ENCODE data around the gene TAS1R1.

DNA sequence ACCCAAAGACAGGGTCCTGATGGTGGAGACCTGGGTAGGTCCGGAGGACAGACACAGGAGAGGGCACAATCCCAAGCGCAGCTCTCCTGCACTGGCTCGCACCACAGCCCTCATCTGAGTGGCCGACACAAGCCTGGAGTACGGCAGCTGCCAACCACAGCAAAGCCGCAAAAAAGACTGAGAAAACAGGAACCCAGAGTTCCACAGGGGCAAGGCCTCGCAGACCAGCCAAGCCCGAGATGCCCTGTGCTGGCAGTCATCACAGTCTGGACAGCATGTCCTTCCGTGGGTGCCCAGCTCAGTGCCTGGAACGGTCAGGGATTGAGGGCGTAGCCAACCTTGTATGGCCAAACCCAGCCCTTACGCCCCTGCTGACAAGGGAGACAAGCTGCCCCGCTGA, 36.1 kb downstream of the TAS1R1 start:
- TF ChIP-seq, protein P1, sequence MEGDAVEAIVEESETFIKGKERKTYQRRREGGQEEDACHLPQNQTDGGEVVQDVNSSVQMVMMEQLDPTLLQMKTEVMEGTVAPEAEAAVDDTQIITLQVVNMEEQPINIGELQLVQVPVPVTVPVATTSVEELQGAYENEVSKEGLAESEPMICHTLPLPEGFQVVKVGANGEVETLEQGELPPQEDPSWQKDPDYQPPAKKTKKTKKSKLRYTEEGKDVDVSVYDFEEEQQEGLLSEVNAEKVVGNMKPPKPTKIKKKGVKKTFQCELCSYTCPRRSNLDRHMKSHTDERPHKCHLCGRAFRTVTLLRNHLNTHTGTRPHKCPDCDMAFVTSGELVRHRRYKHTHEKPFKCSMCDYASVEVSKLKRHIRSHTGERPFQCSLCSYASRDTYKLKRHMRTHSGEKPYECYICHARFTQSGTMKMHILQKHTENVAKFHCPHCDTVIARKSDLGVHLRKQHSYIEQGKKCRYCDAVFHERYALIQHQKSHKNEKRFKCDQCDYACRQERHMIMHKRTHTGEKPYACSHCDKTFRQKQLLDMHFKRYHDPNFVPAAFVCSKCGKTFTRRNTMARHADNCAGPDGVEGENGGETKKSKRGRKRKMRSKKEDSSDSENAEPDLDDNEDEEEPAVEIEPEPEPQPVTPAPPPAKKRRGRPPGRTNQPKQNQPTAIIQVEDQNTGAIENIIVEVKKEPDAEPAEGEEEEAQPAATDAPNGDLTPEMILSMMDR (IDR thresholded peaks at IDR 0.05), result no peak
- no peak for TF ChIP-seq POLR2AphosphoS5 (IDR thresholded peaks at IDR 0.05; ENCODE audit: insufficient read depth in 1 of 2, low read depth in 1 of 2)
